Keratinocyte (primary cell): Measurements from ENCODE around the gene BCL2L1.

Experiments used
- EZH2 ChIP-seq: IDR thresholded peaks from one replicate; pipeline ENCODE4 v1.6.1; 2012; ENCODE audit warnings: inconsistent platforms, mild to moderate bottlenecking, low read length, moderate library complexity
- TF ChIP-seq, protein P1 (sequence below), 3 experiments: IDR thresholded peaks in 1 of 3; conservative IDR thresholded peaks in 1 of 3; optimal IDR thresholded peaks in 1 of 3; 2 replicates in 2 of 3; 3 replicates in 1 of 3; pipeline versions ENCODE3 to v1.5.1; 2011; ENCODE audit warnings: low read length in 3 of 3, mild to moderate bottlenecking in 3 of 3, moderate library complexity in 2 of 3, control low read depth in 1 of 3, inconsistent platforms in 1 of 3; ENCODE audit not compliant: insufficient read depth in 2 of 3; ENCODE audit errors: extremely low read depth in 1 of 3

DNA sequence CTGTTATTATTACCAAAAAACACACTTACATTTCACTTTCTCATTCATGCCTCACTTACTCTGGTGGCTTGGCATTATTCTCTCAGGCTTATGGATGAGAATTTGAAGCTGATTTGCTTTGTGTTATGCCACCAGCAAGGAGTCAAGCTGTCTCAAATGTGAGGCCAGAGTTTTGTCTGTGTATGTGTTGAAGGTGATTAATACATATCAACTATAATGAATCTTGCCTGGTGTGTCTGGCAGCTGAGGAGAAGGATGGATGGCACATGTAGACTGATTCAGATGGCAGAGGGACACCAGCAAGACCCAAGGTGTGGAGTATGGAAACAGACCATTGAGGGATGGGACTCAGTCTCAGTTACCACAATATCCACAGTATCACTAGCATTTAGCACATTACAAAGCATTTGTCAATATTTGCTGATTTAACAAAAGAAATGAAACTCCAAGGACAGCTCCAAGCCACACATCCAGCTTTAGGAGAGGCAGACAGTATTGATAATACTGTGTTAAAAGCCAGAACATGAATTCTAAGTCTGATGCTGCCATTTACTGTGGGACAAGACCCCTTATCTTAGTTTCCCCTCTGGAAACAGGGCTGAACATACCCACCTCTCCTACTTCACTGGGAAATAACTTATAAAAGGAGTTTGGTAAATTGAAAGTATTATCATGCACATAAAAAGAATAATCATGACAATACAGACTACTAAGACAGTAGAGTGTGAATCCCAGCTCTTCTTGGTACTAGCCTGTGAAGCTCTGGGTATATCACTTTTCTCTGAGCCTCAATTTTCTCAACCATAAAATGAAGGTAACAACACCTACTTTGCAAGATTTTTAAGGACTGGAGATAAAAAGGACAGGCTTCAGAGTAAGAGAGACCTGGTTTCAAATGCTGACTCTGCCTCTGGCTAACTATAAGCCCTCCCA is 11.2 kb downstream of the BCL2L1 start:
- TF ChIP-seq, protein P1, sequence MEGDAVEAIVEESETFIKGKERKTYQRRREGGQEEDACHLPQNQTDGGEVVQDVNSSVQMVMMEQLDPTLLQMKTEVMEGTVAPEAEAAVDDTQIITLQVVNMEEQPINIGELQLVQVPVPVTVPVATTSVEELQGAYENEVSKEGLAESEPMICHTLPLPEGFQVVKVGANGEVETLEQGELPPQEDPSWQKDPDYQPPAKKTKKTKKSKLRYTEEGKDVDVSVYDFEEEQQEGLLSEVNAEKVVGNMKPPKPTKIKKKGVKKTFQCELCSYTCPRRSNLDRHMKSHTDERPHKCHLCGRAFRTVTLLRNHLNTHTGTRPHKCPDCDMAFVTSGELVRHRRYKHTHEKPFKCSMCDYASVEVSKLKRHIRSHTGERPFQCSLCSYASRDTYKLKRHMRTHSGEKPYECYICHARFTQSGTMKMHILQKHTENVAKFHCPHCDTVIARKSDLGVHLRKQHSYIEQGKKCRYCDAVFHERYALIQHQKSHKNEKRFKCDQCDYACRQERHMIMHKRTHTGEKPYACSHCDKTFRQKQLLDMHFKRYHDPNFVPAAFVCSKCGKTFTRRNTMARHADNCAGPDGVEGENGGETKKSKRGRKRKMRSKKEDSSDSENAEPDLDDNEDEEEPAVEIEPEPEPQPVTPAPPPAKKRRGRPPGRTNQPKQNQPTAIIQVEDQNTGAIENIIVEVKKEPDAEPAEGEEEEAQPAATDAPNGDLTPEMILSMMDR (optimal IDR thresholded peaks at IDR 0.05 in 1 of 3, IDR thresholded peaks at IDR 0.05 in 1 of 3, conservative IDR thresholded peaks at IDR 0.05 in 1 of 3; ENCODE audit: extremely low read depth in 1 of 3, insufficient read depth in 2 of 3, low read length in 3 of 3) = no peak
- TF ChIP-seq EZH2 = no peak
